ENCODE data around the gene BSDC1. TPM values are rescaled to one million over a fixed set of nuclear protein-coding genes. Genes with fewer than 3 reads are reported as not detected.

Gene BSDC1
- total and polyA plus RNA-seq, 2 of the 13 experiments (the other 11 are each of a cell fraction or from before 2014, with no cell fraction given), result 40.3 to 64.2 TPM

DNA sequence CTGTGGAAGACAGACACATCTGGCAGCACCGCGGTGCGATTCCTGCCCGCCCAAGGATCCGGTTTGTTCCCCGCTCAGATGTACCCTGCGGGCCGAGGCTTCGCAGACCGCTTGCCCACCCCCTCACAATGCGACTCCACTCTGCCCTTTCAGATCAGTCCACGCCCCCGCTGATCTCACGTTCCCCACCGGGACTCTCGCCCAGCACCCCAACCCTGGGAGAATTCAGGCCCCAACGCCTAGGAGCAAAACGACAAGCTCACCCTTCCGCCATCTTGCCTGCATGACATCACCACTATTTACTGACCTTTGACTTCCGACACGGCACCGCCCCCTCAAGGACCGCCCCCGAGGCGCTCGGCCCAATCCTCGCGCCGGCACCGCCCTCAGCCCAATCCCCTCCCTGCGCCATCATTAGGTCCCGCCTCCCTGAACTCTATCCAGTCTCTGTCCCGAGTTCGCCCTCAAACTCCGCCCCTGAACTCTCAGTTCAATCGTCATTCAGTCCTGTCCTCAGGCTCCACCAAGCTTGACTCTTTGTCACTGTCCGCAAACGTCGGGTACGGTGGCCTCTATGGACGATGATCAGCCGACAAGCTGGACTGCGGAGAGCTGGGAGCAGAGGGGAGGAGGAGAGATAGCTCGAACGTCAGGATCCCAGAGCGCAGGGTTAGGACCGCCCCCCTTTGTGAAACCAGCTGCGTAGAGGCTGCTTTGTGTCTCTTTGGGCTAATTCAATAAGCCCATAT, at the start of gene BSDC1 (continued):
- TF ChIP-seq ZNF670 (CRISPR knock-in tag; IDR thresholded peaks at IDR 0.05; ENCODE audit: borderline replicate concordance), result 0 out of 2 replicates have a peak, but pooled peaks have one; percentile 4
- TF ChIP-seq, protein P1, sequence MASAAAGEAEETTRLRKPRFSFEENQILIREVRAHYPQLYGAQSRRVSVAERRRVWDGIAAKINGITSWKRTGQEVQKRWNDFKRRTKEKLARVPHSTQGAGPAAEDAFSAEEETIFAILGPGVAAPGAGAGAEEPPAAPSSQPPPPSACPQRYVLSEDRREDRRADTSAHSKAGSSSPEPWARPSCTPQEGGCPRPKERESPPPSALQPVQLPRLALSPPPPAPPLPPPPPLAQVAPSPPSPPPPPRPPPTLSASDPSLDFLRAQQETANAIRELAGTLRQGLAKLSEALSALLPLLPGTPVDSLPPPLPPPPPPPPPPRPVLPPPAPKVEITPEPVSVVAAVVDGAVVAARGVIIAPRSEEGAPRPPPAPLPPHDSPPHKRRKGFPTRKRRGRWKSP (CRISPR knock-in tag; IDR thresholded peaks at IDR 0.05), result peak; percentile 74; the same call in 1 of the 2 replicates
- no peak for TF ChIP-seq NRL (CRISPR knock-in tag; IDR thresholded peaks at IDR 0.05; ENCODE audit: borderline replicate concordance)
- TF ChIP-seq, protein P2, sequence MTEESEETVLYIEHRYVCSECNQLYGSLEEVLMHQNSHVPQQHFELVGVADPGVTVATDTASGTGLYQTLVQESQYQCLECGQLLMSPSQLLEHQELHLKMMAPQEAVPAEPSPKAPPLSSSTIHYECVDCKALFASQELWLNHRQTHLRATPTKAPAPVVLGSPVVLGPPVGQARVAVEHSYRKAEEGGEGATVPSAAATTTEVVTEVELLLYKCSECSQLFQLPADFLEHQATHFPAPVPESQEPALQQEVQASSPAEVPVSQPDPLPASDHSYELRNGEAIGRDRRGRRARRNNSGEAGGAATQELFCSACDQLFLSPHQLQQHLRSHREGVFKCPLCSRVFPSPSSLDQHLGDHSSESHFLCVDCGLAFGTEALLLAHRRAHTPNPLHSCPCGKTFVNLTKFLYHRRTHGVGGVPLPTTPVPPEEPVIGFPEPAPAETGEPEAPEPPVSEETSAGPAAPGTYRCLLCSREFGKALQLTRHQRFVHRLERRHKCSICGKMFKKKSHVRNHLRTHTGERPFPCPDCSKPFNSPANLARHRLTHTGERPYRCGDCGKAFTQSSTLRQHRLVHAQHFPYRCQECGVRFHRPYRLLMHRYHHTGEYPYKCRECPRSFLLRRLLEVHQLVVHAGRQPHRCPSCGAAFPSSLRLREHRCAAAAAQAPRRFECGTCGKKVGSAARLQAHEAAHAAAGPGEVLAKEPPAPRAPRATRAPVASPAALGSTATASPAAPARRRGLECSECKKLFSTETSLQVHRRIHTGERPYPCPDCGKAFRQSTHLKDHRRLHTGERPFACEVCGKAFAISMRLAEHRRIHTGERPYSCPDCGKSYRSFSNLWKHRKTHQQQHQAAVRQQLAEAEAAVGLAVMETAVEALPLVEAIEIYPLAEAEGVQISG (CRISPR knock-in tag; IDR thresholded peaks at IDR 0.05), result peak; percentile 20; the same call in 1 of the 2 replicates
- TF ChIP-seq KLF13 (CRISPR knock-in tag; IDR thresholded peaks at IDR 0.05), result 0 out of 2 replicates have a peak, but pooled peaks have one; percentile 50
- no peak; the same call in 1 of the 2 replicates for TF ChIP-seq ARID2 (CRISPR knock-in tag; IDR thresholded peaks at IDR 0.05; ENCODE audit: borderline replicate concordance)
- TF ChIP-seq, protein P3, sequence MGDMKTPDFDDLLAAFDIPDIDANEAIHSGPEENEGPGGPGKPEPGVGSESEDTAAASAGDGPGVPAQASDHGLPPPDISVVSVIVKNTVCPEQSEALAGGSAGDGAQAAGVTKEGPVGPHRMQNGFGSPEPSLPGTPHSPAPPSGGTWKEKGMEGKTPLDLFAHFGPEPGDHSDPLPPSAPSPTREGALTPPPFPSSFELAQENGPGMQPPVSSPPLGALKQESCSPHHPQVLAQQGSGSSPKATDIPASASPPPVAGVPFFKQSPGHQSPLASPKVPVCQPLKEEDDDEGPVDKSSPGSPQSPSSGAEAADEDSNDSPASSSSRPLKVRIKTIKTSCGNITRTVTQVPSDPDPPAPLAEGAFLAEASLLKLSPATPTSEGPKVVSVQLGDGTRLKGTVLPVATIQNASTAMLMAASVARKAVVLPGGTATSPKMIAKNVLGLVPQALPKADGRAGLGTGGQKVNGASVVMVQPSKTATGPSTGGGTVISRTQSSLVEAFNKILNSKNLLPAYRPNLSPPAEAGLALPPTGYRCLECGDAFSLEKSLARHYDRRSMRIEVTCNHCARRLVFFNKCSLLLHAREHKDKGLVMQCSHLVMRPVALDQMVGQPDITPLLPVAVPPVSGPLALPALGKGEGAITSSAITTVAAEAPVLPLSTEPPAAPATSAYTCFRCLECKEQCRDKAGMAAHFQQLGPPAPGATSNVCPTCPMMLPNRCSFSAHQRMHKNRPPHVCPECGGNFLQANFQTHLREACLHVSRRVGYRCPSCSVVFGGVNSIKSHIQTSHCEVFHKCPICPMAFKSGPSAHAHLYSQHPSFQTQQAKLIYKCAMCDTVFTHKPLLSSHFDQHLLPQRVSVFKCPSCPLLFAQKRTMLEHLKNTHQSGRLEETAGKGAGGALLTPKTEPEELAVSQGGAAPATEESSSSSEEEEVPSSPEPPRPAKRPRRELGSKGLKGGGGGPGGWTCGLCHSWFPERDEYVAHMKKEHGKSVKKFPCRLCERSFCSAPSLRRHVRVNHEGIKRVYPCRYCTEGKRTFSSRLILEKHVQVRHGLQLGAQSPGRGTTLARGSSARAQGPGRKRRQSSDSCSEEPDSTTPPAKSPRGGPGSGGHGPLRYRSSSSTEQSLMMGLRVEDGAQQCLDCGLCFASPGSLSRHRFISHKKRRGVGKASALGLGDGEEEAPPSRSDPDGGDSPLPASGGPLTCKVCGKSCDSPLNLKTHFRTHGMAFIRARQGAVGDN (CRISPR knock-in tag; IDR thresholded peaks at IDR 0.05), result peak; percentile 85
- TF ChIP-seq ZFX (CRISPR knock-in tag; IDR thresholded peaks at IDR 0.05; ENCODE audit: low read depth), result peak; percentile 96
- TF ChIP-seq CEBPG (CRISPR knock-in tag; IDR thresholded peaks at IDR 0.05), result peak; percentile 32
- peak; percentile 67; the same call in 1 of the 2 replicates for TF ChIP-seq ZNF451 (CRISPR knock-in tag; IDR thresholded peaks at IDR 0.05)
- TF ChIP-seq ZNF547 (CRISPR knock-in tag; IDR thresholded peaks at IDR 0.05), result peak; percentile 63; the same call in 1 of the 2 replicates
- TF ChIP-seq YEATS2 (CRISPR knock-in tag; IDR thresholded peaks at IDR 0.05; ENCODE audit: borderline replicate concordance), result peak; percentile 89; the same call in 1 of the 2 replicates
- TF ChIP-seq SP2 (CRISPR knock-in tag; IDR thresholded peaks at IDR 0.05), result peak; percentile 85
- TF ChIP-seq NR2F1 (CRISPR knock-in tag; IDR thresholded peaks at IDR 0.05), result peak; percentile 87 to 93
- peak; percentile 93 for TF ChIP-seq YY1 (IDR thresholded peaks at IDR 0.05; ENCODE audit: insufficient read depth, insufficient replicate concordance, low read depth, low read length)
- TF ChIP-seq YEATS4 (CRISPR knock-in tag; IDR thresholded peaks at IDR 0.05; ENCODE audit: borderline replicate concordance), result peak; percentile 31
- TF ChIP-seq, protein P4, sequence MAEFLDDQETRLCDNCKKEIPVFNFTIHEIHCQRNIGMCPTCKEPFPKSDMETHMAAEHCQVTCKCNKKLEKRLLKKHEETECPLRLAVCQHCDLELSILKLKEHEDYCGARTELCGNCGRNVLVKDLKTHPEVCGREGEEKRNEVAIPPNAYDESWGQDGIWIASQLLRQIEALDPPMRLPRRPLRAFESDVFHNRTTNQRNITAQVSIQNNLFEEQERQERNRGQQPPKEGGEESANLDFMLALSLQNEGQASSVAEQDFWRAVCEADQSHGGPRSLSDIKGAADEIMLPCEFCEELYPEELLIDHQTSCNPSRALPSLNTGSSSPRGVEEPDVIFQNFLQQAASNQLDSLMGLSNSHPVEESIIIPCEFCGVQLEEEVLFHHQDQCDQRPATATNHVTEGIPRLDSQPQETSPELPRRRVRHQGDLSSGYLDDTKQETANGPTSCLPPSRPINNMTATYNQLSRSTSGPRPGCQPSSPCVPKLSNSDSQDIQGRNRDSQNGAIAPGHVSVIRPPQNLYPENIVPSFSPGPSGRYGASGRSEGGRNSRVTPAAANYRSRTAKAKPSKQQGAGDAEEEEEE (CRISPR knock-in tag; IDR thresholded peaks at IDR 0.05; ENCODE audit: borderline replicate concordance), result 0 out of 2 replicates have a peak, but pooled peaks have one; percentile 37
- TF ChIP-seq TCF7L2 (IDR thresholded peaks at IDR 0.05; ENCODE audit: low read depth, low read length), result no peak

Data from HepG2 (cell line).